Stimulated activated effector memory CD8-positive, alpha-beta T cell treated with anti-CD3 and anti-CD28 coated beads, Interleukin-12 subunit alpha, Interleukin-12 subunit beta, amount 100 ng/mL, for 72 hours (primary cell): ENCODE data around the gene SRM.
"Not testable (repeated sequence)": the region's sequence is repeated elsewhere in the genome, so short reads cannot be mapped to it uniquely, and the experiment has no call there.

ENCODE experiments used
- ATAC-seq: fragments of 150-1000 bp; cut with Tn5 transposase; 2 replicates; pipeline ENCODE4 v1.10.0; 2021
- DNase-seq, 2 donors: peaks; one replicate each; pipeline ENCODE4 v3.0.0; 2021 to 2022; ENCODE audit warnings: low spot score in 2 of 2
- H3K27ac Mint-ChIP-seq: one replicate; pipeline ENCODE4 v1.8.0; 2022; ENCODE audit warnings: mild to moderate bottlenecking, mixed read lengths
- H3K36me3 Mint-ChIP-seq: one replicate; pipeline ENCODE4 v1.8.0; 2022; ENCODE audit warnings: mild to moderate bottlenecking, mixed read lengths
- H3K4me1 Mint-ChIP-seq: one replicate; pipeline ENCODE4 v1.8.0; 2022; ENCODE audit warnings: mixed read lengths
- H3K4me3 Mint-ChIP-seq: one replicate; pipeline ENCODE4 v1.8.0; 2022; ENCODE audit warnings: mild to moderate bottlenecking, mixed read lengths
- H3K9me3 Mint-ChIP-seq: one replicate; pipeline ENCODE4 v1.8.0; 2022; ENCODE audit warnings: mixed read lengths

SRM gene

DNA sequence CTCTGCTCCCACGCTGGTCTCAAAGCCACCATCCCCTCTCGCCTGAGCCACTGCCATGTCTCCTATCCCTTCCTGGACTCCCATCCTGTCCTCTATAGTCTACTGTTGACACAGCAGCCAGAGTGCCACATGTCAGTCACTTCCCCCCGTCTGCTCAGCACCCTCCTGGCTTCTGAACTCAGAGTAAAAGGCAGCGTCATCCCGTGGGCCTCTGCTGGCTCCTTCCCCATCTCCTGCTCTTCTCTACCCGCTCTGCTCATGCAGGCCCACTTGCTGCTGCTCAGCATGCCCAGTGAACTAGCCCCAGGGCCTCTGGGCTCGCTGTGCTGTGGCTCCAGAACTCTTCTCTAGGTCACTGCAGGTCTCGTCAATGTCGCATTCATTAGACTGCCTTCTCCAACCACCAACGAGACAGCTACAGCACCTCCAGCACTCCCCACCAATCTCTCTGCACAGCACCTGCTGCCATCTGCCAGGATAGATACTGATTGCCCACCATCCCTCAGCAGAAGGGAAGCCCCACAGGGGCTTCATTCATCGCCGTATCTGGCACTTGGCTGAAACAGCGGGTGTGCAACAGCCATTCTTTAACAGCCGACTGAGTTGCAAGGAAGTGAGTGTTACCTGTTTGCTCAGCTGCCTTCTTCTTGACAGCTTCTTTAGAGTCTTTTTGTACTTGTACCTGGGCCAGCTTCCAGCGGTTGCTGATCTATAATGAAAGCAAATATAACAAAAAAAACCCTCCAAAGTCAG, 11.8 kb upstream of the SRM start:
- peak overlapping the region; percentile 1 for H3K27ac Mint-ChIP-seq
- no peak overlapping the region for H3K4me3 Mint-ChIP-seq

DNA sequence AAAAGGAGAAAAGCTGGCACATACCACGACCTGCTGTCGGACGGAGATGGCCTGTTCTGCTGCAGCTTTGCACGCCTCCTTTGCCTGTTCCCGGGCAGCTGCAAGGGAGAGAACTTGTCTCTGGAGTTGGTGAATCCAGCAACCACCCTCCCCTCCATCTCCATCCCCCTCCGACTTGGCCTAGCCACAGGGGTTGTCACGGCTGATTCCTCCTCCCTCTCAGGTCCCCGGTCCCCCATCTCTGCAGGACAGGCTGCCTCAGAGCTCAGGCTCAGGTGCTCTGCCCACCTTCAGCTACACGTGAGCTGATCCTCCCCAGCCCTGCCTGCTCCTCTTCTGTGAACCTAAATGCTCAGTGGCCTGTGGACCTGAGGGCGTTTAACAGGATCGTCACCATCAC, 11.1 kb upstream of the SRM start:
- DNase-seq (no peak), ATAC-seq (no peak)
- Mint-ChIP-seq H3K27ac (peak overlapping the region; percentile 1), H3K4me3 (no peak overlapping the region), H3K36me3 (peaks cover 100% of the 10 kb centered on the region), H3K4me1 (peaks cover 17% of the 10 kb centered on the region), H3K9me3 (no peaks in the 10 kb centered on the region)

More for the DNA sequence above, 11.8 kb upstream of the SRM start:
- peaks cover 17% of the 10 kb centered on the region for H3K4me1 Mint-ChIP-seq
- ATAC-seq (no peak), DNase-seq (no peak)
- H3K9me3 Mint-ChIP-seq = no peaks in the 10 kb centered on the region
- H3K36me3 Mint-ChIP-seq = peaks cover 100% of the 10 kb centered on the region

DNA sequence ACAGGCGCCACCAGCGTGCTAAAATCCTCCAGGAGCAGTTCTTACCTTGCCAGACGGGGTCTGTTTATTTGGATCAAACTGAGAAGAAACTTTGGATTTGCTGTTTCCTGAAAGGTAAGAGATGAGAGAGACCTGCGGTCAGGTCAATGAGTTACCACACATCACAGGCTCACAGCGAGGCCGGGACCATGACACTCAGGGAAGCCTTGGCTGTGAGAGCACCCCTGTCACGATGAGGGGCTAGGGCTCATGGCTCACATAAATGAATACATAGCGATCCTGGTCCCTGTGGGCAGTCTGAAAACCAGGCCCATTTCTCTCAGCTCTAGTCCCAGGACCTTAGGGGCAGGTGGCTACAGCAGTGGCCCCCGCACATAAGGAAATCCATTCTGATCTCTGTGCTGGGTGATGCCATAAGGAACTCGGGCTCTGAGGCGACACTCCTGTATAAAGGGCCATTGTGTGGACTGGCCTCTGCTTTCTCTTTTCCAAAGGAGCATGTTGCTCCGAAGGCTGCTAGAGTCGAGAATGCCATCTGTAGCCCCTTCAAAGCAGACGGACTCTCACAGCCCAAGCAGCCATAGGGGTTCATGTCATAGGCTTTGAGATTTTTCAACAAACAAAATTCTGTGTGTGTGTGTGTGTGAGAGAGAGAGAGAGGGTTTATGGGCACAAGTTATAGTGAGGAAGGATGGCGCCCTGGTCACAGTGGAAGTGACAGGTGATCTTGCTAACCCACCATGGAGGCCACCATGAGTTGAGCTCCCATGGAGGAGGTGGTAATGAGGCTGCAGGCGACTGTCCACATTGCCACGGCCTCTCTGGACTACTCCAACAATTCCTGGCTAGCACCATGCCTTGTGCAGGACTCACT, 9.0 kb upstream of the SRM start:
- Mint-ChIP-seq H3K36me3 (peaks cover 100% of the 10 kb centered on the region), H3K27ac (peak overlapping the region; percentile 58), H3K4me3 (no peak overlapping the region), H3K4me1 (peaks cover 18% of the 10 kb centered on the region), H3K9me3 (no peaks in the 10 kb centered on the region)
- ATAC-seq (no peak), DNase-seq (no peak)

DNA sequence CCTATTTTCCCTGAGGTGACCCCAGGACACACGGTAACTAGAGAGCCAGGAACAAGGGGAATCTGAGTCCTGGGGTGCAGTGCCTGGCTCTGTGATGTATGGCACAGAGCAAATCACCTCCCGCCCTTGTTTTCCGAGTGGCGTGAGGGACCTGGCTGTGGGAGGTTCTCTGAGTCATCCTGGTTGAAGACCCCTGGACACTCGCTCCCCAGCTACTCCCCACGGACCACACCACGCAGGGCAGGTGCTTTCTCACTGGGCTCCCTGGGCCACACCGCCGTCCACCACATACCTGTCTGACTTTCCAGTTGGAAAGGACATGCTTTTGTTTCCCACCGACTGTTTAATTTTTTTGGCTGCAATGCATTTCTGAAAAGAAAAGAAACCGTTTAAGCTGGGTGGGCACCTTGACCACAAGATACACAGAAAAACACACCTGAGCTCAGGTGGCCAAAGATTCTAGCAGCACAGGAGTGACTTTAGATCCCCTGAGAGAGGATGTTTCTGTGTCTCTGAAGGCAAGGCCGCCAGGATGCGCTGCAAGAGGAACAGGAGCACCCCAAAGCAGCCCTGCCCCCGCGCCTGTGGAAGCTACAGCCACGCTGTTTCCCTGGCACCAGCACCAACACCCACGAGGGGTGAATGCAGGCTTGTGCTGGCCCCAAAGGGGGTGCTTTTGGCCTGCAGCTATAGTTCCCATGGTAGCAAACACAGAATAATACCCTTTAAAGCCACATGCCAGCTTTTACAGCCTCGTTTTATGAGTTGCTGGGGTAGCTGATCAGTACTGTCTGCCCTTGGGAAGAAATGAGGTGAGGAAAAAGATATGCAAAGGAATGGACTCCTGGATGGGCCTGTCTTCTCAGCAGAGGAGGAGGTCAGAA, 8.1 kb upstream of the SRM start:
- Mint-ChIP-seq H3K4me1 (peaks cover 27% of the 10 kb centered on the region), H3K36me3 (peaks cover 100% of the 10 kb centered on the region), H3K27ac (peak overlapping the region; percentile 32), H3K9me3 (no peaks in the 10 kb centered on the region), H3K4me3 (no peak overlapping the region)
- DNase-seq = no peak
- ATAC-seq = no peak

DNA sequence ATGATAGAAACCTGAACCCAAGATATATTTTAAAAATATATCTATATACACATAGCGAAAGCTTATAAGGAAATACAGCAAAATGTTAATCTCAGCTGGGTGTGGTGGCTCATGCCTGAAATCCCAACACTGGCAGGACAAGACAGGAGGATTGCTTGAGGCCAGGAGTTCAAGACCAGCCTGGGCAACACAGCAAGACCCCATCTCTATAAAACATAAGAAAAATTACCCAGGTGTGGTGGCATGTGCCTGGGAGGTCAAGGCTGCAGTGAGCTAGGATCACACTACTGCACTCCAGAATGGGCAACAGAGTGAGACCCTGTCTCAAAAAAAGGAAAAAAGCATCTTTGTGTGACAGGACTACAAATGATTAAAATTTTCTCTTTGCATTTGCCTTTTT, 6.0 kb upstream of the SRM start:
- H3K4me3 Mint-ChIP-seq = no peak overlapping the region
- H3K36me3 Mint-ChIP-seq = peaks cover 85% of the 10 kb centered on the region

DNA sequence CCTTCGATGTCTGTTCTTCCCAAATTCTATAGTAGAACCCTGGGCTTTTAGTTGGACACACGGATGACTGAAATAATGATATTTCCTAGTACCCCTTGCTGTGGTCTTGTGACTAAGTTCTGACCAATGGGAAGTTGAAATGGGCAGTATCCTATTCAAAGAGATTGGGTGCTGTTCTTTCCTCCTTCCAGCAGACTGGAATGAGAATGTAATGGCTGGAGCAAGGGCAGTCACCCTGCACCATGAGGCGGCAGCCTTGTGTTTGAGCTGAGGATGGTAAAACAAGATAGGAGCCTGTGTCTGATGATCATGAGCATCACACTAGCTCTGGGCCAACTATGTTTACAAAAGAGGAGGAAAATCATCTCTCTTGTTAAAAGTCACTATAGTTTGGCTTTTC, 5.1 kb upstream of the SRM start:
- H3K27ac Mint-ChIP-seq = no peak overlapping the region
- no peak for ATAC-seq

More for the DNA sequence above, 6.0 kb upstream of the SRM start:
- Mint-ChIP-seq H3K4me1 (peaks cover 35% of the 10 kb centered on the region), H3K9me3 (no peaks in the 10 kb centered on the region), H3K27ac (no peak overlapping the region)
- ATAC-seq (no peak), DNase-seq (no peak)

DNA sequence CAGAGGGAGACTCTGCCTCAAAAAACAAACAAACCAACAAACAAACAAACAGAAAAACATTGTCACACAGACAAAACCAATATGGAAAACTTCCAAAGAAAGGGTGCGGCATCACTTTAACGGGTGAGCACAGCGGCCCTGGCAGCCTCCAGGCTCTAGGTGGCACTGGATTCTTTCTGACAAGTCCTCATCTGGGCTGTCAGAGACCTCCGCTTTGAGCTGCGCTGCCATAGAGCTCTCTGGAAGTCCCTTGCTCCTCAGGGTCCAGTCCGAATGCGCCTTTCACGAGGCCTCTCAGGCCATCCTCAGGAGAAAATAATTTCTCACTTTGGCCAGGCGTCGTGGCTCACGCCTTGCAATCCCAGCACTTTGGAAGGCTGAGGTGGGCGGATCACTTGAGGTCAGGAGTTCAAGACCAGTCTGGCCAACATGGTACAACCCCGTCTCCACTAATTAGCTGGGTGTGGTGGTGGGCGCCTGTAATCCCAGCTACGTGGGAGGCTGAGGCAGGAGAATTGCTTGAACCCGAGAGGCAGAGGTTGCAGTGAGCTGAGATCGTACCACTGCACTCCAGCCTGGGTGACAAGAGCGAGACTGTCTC, 4.2 kb upstream of the SRM start:
- ATAC-seq, H3K4me3 Mint-ChIP-seq, DNase-seq, H3K27ac Mint-ChIP-seq, H3K9me3 Mint-ChIP-seq: not testable (repeated sequence)
- peaks cover 80% of the 10 kb centered on the region for H3K36me3 Mint-ChIP-seq
- H3K4me1 Mint-ChIP-seq = peaks cover 38% of the 10 kb centered on the region

More for the DNA sequence above, 5.1 kb upstream of the SRM start:
- no peaks in the 10 kb centered on the region for H3K9me3 Mint-ChIP-seq
- H3K4me1 Mint-ChIP-seq = peaks cover 42% of the 10 kb centered on the region
- peaks cover 85% of the 10 kb centered on the region for H3K36me3 Mint-ChIP-seq
- no peak overlapping the region for H3K4me3 Mint-ChIP-seq
- DNase-seq = no peak

DNA sequence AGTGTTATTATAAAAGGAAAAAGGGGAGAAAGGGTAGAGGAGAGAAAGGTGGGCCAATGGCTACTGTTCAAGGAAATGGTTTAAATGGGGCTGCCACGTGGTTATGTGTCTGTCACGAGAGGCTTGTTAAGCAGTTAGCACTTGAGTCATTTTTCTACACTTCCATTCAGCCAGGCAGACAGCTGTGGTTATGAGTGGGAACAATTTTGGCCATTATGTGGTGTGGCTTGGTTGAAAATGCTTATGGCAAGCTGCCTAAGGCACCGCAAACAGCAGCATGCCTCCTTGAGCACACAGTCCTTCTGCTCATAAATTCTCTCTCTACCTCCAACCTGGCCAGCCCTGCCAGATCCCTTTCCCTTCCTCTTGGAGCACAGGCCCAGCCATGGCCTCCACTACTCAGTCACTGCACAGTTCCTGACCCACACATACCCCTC, 3.2 kb upstream of the SRM start:
- peak overlapping the region; percentile 85 for H3K27ac Mint-ChIP-seq
- peak; percentile 73 for ATAC-seq
- peaks cover 80% of the 10 kb centered on the region for H3K36me3 Mint-ChIP-seq
- H3K4me3 Mint-ChIP-seq = peak overlapping the region; percentile 97
- no peaks in the 10 kb centered on the region for H3K9me3 Mint-ChIP-seq
- H3K4me1 Mint-ChIP-seq = peaks cover 45% of the 10 kb centered on the region
- DNase-seq = peak; percentile 51 to 82

DNA sequence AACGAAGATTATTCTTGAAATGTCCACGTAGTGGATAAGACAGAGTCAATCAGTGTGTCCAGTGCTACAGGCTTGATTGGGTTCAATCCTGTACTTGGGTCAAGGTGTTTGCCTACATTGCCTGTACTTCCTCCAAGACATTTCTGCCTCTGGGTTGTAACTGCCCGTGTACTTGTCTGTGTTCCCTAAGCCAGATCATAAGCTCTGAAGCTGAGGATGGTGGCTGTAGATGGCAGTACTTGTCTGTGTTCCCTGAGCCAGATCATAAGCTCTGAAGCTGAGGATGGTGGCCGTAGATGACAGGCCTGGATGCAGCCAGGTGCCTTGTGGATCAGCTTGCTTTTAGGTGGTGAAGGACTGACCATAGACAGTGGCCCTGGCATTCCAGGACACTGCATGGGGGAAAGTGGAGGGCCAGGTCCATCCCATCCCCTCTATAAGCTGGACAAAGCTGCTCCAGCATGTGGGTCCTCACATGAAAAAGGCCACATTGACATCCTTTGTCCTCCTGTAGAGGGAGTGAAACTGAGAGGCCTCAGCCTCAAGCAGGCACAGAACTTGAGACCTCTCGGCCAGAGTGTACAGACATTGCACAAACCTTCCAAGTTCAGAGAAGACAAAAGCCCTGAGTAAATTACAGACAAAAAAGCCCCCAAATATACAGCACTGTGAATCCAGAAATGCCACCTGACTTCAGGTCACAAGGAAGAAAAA, 2.0 kb upstream of the SRM start:
- ATAC-seq = no peak
- DNase-seq = no peak
- Mint-ChIP-seq H3K9me3 (no peaks in the 10 kb centered on the region), H3K27ac (peak overlapping the region; percentile 85), H3K4me3 (peak overlapping the region; percentile 97), H3K36me3 (peaks cover 80% of the 10 kb centered on the region), H3K4me1 (peaks cover 56% of the 10 kb centered on the region)

DNA sequence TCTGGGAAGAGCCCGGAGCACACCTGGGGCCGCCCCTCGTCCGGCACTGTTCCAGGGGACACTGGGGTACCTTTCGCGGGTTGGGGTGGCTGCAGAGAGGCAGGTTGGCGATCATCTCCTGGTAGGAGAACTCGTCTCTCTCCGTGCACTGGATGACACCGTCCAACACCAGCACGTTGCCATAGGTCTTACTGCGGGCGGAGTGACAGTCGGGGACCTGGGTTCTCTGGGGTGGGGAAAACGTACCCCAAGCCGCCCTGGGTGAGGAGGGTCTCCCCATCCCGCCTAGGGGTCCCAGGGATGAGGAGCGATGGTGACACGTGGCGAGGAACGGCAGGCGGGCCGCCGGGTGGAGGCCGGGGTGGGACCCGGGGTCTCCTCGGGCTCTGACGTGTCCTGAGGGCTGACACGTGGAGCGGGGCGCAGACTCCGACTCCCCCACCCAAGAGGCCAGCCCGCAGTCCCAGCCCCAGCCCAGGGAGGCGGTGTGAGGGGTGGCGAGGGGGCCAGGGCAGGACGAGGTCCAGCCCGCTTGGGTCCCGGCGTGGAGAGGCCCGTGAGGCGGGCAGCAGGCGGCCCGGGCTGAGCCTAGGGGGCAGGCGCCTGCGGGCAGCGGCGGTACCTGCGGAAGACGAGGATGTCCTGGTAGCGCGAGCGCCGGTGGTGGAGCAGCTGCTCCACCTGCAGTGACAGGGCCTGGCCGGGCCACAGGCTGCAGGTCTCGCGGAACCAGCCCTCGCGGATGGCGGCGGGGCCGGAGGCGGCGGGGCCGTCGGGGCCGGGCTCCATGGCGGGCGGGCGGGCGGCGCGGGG, 457 bp downstream of the SRM start:
- peaks cover 80% of the 10 kb centered on the region for H3K36me3 Mint-ChIP-seq
- peak in 1 of 2 donors; percentile 78 for DNase-seq
- H3K4me3 Mint-ChIP-seq = peak overlapping the region; percentile 97
- ATAC-seq = peak; percentile 27
- peak overlapping the region; percentile 95 for H3K27ac Mint-ChIP-seq
- peaks cover 57% of the 10 kb centered on the region for H3K4me1 Mint-ChIP-seq
- H3K9me3 Mint-ChIP-seq = no peaks in the 10 kb centered on the region

DNA sequence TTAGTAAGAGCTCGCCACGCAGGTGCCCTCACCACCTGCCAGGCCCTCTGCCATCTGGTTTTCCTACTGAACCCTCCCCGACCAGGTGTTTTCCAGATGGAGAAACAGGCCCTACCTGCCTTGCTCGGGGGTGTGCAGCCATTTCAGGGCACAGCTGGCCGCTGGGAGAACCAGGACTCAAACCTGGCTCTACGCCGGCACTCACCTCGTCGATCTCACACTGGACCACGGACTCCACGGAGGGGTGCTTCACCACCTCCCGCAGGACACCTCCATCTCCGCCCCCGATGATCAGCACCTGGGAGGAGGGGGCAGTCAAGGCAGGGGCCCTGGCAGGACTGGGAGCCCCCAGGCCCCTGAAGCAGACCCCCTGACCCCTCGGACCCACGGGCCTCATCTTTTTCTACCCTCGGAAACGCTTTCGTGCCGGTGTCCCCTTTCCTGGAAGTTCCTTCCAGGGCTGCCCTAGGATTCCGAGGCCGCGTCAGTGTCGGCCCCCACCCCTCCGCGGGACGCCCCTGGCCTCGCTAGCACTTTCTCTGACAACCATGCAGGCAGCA, 1.1 kb downstream of the SRM start:
- Mint-ChIP-seq H3K27ac (peak overlapping the region; percentile 95), H3K9me3 (no peaks in the 10 kb centered on the region), H3K4me3 (peak overlapping the region; percentile 97), H3K36me3 (peaks cover 79% of the 10 kb centered on the region), H3K4me1 (peaks cover 54% of the 10 kb centered on the region)
- DNase-seq = no peak
- ATAC-seq = no peak

DNA sequence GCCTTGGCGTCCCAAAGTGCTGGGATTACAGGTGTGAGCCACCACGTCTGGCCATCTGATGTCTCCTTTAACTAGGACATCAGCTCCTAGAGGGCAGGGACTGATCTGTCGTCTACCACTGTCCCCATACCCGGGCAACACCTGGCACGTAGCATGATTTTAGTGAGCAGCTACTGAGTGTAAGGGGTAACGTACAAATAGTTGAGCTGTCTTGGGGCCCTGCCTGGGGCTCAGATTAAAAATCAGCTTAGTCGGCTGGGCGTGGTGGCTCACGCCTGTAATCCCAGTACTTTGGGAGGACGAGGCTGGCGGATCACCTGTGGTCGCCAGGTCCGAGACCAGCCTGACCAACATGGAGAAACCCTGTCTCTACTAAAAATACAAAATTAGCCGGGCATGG, 1.8 kb downstream of the SRM start:
- Mint-ChIP-seq H3K36me3 (peaks cover 72% of the 10 kb centered on the region), H3K4me1 (peaks cover 47% of the 10 kb centered on the region)
- DNase-seq = no peak

DNA sequence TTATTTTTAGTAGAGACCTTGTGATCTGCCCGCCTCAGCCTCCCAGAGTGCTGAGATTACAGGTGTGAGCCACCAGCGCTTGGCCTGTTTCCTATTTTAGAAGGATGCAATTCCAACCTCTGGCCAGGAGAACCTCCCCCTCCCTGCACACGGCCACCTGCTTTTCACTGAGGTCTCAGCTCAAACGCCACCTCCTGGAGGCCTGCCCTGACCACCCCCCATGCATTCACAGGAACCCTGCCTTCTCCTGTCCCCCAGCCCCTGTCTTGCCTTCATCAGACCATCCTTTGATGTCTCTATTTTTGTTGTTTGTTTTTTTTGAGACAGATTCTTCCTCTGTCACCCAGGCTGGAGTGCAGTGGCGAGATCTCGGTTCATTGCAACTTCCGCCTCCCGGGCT, 2.3 kb downstream of the SRM start:
- peak overlapping the region; percentile 54 for H3K27ac Mint-ChIP-seq
- H3K36me3 Mint-ChIP-seq = peaks cover 70% of the 10 kb centered on the region
- no peak overlapping the region for H3K4me3 Mint-ChIP-seq
- peaks cover 42% of the 10 kb centered on the region for H3K4me1 Mint-ChIP-seq
- no peak for ATAC-seq
- no peaks in the 10 kb centered on the region for H3K9me3 Mint-ChIP-seq
- no peak for DNase-seq

More for the DNA sequence above, 1.8 kb downstream of the SRM start:
- Mint-ChIP-seq H3K9me3 (no peaks in the 10 kb centered on the region), H3K4me3 (peak overlapping the region; percentile 97), H3K27ac (no peak overlapping the region)
- ATAC-seq = no peak
